ENCODE measurements around the gene TFEC.
"Not testable (repeated sequence)": the region's sequence is repeated elsewhere in the genome, so short reads cannot be mapped to it uniquely, and the experiment has no call there.

Gene TFEC

DNA sequence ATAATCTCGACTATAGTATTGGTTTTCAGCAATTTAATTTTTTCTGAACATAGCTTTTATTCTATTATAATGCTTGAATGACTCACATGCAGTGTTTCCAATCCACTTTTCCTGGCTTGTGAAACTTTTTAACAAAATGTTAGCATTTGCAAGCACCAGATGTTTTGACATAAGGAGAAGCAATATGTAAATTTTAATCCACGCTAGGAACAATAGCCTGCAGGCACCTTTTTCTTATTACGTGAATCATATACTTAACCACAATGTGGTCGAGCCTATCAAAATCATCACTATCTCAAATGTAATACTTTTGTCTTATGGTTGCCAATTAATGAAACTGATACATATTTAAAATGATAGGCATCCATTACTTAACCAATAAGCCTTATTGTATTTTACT lies 97.1 kb downstream of the TFEC start:
- Histone ChIP-seq H3K27me3 (ENCODE audit: insufficient read depth, insufficient read length) (no peaks in the 10 kb centered on the region), H3K9ac (ENCODE audit: insufficient read length, low read depth) (no peak overlapping the region), H3K9me3 (ENCODE audit: insufficient read depth, low read length) (no peaks in the 10 kb centered on the region), H3K4me1 (ENCODE audit: insufficient read depth, insufficient read length) (no peaks in the 10 kb centered on the region), H3K4me3 (ENCODE audit: insufficient read length, low read depth) (no peak overlapping the region), H3K36me3 (ENCODE audit: insufficient read depth, insufficient read length, low read length) (no peaks in the 10 kb centered on the region)
- no peak for DNase-seq (ENCODE audit: low read depth, low spot score)
- TF ChIP-seq ZNF274 (IDR thresholded peaks at IDR 0.05; ENCODE audit: low read depth, low read length): no peak
- TF ChIP-seq SUZ12 (IDR thresholded peaks at IDR 0.05; ENCODE audit: extremely low read depth, insufficient read depth, insufficient read length): no peak
- no peak for TF ChIP-seq YY1 (IDR thresholded peaks at IDR 0.05; ENCODE audit: insufficient read depth, insufficient read length)

DNA sequence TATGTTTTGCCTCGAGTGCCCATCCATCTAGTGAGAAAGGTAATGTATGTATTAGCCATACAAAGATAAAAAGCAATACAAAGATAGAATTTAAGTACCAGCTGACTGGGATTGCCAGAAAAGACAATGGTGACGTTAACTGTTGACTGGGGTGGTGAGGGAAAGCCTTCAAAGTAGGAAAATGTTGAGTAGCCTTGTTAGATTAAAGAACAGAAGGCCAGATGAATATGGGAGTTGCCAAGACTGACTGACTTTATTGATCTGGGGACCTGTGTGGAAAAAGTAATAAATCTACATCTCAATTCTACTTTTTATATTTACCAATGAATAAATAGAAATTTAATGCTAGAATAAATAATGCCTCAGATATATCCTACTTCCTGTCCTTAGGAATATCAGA lies 97.7 kb downstream of the TFEC start:
- H3K9ac ChIP-seq (ENCODE audit: insufficient read length, low read depth): no peak overlapping the region
- no peak for TF ChIP-seq YY1 (IDR thresholded peaks at IDR 0.05; ENCODE audit: insufficient read depth, insufficient read length)
- TF ChIP-seq ZNF274 (IDR thresholded peaks at IDR 0.05; ENCODE audit: low read depth, low read length): no peak
- TF ChIP-seq SUZ12 (IDR thresholded peaks at IDR 0.05; ENCODE audit: extremely low read depth, insufficient read depth, insufficient read length): no peak
- H3K4me3 ChIP-seq (ENCODE audit: insufficient read length, low read depth): no peak overlapping the region
- H3K4me1 ChIP-seq (ENCODE audit: insufficient read depth, insufficient read length): no peaks in the 10 kb centered on the region
- H3K36me3 ChIP-seq (ENCODE audit: insufficient read depth, insufficient read length, low read length): no peaks in the 10 kb centered on the region
- DNase-seq (ENCODE audit: low read depth, low spot score): no peak
- no peaks in the 10 kb centered on the region for H3K27me3 ChIP-seq (ENCODE audit: insufficient read depth, insufficient read length)
- H3K9me3 ChIP-seq (ENCODE audit: insufficient read depth, low read length): no peaks in the 10 kb centered on the region

GRCh38 chr7:115930184-115930583 lies 100.4 kb downstream of the TFEC start:
- not testable (repeated sequence) for H3K9ac ChIP-seq (ENCODE audit: insufficient read length, low read depth); H3K4me1 ChIP-seq (ENCODE audit: insufficient read depth, insufficient read length); H3K9me3 ChIP-seq (ENCODE audit: insufficient read depth, low read length)

GRCh38 chr7:115929736-115930135 lies 100.8 kb downstream of the TFEC start:
- not testable (repeated sequence) for DNase-seq (ENCODE audit: low read depth, low spot score); H3K4me3 ChIP-seq (ENCODE audit: insufficient read length, low read depth); H3K27me3 ChIP-seq (ENCODE audit: insufficient read depth, insufficient read length); H3K9me3 ChIP-seq (ENCODE audit: insufficient read depth, low read length); H3K36me3 ChIP-seq (ENCODE audit: insufficient read depth, insufficient read length, low read length); H3K9ac ChIP-seq (ENCODE audit: insufficient read length, low read depth); H3K4me1 ChIP-seq (ENCODE audit: insufficient read depth, insufficient read length)

More at GRCh38 chr7:115930184-115930583, 100.4 kb downstream of the TFEC start:
- not testable (repeated sequence) for H3K36me3 ChIP-seq (ENCODE audit: insufficient read depth, insufficient read length, low read length); DNase-seq (ENCODE audit: low read depth, low spot score); H3K27me3 ChIP-seq (ENCODE audit: insufficient read depth, insufficient read length); H3K4me3 ChIP-seq (ENCODE audit: insufficient read length, low read depth)

DNA sequence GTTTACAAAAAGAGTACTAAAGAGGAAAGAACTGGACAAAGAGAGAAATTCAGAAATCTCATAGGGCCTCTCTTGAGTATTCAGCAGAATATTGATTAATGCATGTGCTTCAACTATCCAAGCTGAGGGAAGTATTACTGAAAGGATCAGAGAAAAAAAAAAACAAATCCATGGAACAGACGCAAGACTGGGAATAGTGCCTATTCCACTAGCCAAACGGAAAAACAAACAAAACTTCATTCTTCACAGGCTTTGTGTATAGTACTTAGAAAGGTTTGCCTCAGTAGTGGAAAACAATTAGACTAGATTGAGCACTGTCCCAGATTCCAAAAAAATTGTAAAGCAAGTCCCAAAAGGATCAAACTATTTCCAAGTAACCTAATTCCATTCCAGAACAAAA lies 106.2 kb downstream of the TFEC start:
- Histone ChIP-seq H3K27me3 (ENCODE audit: insufficient read depth, insufficient read length) (no peaks in the 10 kb centered on the region), H3K9me3 (ENCODE audit: insufficient read depth, low read length) (no peaks in the 10 kb centered on the region), H3K4me3 (ENCODE audit: insufficient read length, low read depth) (no peak overlapping the region), H3K4me1 (ENCODE audit: insufficient read depth, insufficient read length) (no peaks in the 10 kb centered on the region), H3K9ac (ENCODE audit: insufficient read length, low read depth) (no peak overlapping the region), H3K36me3 (ENCODE audit: insufficient read depth, insufficient read length, low read length) (no peaks in the 10 kb centered on the region)
- no peak for DNase-seq (ENCODE audit: low read depth, low spot score)
- TF ChIP-seq ZNF274 (IDR thresholded peaks at IDR 0.05; ENCODE audit: low read depth, low read length): no peak
- TF ChIP-seq SUZ12 (IDR thresholded peaks at IDR 0.05; ENCODE audit: extremely low read depth, insufficient read depth, insufficient read length): no peak
- TF ChIP-seq YY1 (IDR thresholded peaks at IDR 0.05; ENCODE audit: insufficient read depth, insufficient read length): no peak

DNA sequence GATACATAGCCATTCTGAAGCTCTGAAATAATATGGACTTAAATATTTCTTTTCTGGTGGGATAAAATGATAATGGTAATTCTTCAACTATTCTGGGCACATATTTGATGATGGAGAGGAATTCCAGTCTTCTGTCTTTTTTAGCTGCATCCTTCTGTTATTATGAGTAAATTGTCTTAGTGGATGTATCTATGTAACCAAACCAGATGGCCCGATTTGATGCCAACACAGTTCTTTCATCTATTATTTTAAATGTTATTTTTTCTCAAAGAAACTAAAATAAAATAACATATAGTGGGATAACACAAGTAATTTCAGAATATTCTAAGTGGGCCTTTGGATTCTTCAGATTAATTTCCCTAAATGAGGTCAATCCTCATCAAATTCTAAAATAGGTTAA lies 110.2 kb downstream of the TFEC start:
- H3K27me3 ChIP-seq (ENCODE audit: insufficient read depth, insufficient read length): no peaks in the 10 kb centered on the region
- H3K9me3 ChIP-seq (ENCODE audit: insufficient read depth, low read length): no peaks in the 10 kb centered on the region
- DNase-seq (ENCODE audit: low read depth, low spot score): no peak
- TF ChIP-seq YY1 (IDR thresholded peaks at IDR 0.05; ENCODE audit: insufficient read depth, insufficient read length) (no peak), ZNF274 (IDR thresholded peaks at IDR 0.05; ENCODE audit: low read depth, low read length) (no peak), SUZ12 (IDR thresholded peaks at IDR 0.05; ENCODE audit: extremely low read depth, insufficient read depth, insufficient read length) (no peak)
- H3K4me1 ChIP-seq (ENCODE audit: insufficient read depth, insufficient read length): no peaks in the 10 kb centered on the region
- H3K36me3 ChIP-seq (ENCODE audit: insufficient read depth, insufficient read length, low read length): no peaks in the 10 kb centered on the region
- H3K9ac ChIP-seq (ENCODE audit: insufficient read length, low read depth): no peak overlapping the region
- H3K4me3 ChIP-seq (ENCODE audit: insufficient read length, low read depth): no peak overlapping the region

GRCh38 chr7:115914951-115915350 lies 115.6 kb downstream of the TFEC start:
- Histone ChIP-seq H3K4me3 (ENCODE audit: insufficient read length, low read depth) (no peak overlapping the region), H3K27me3 (ENCODE audit: insufficient read depth, insufficient read length) (no peaks in the 10 kb centered on the region), H3K9me3 (ENCODE audit: insufficient read depth, low read length) (no peaks in the 10 kb centered on the region), H3K9ac (ENCODE audit: insufficient read length, low read depth) (no peak overlapping the region), H3K36me3 (ENCODE audit: insufficient read depth, insufficient read length, low read length) (no peaks in the 10 kb centered on the region), H3K4me1 (ENCODE audit: insufficient read depth, insufficient read length) (no peaks in the 10 kb centered on the region)
- DNase-seq (ENCODE audit: low read depth, low spot score): no peak
- TF ChIP-seq YY1 (IDR thresholded peaks at IDR 0.05; ENCODE audit: insufficient read depth, insufficient read length) (no peak), SUZ12 (IDR thresholded peaks at IDR 0.05; ENCODE audit: extremely low read depth, insufficient read depth, insufficient read length) (no peak), ZNF274 (IDR thresholded peaks at IDR 0.05; ENCODE audit: low read depth, low read length) (no peak)

DNA sequence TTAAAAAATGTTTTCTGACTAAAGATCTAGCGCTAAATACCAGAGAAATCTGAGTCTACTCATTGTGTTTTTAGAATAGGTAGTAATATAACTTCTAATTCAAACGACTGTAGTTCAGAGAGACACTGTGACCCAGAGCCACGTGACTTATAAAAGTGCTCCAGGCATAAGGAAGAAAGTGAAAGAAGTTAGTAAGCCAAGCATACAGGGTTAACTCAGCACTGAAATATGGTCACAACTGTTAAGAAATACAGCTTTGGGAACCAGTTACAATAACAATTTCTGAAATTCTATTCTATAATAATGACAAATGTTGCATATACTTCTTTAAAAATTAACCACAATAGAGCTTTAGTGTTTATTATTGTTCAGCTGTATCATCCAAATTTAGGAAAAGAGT lies 119.1 kb downstream of the TFEC start:
- no peak for TF ChIP-seq YY1 (IDR thresholded peaks at IDR 0.05; ENCODE audit: insufficient read depth, insufficient read length)
- no peak for TF ChIP-seq ZNF274 (IDR thresholded peaks at IDR 0.05; ENCODE audit: low read depth, low read length)
- TF ChIP-seq SUZ12 (IDR thresholded peaks at IDR 0.05; ENCODE audit: extremely low read depth, insufficient read depth, insufficient read length): no peak

More for the DNA sequence above, 119.1 kb downstream of the TFEC start:
- Histone ChIP-seq H3K9ac (ENCODE audit: insufficient read length, low read depth) (no peak overlapping the region), H3K9me3 (ENCODE audit: insufficient read depth, low read length) (no peaks in the 10 kb centered on the region), H3K4me3 (ENCODE audit: insufficient read length, low read depth) (no peak overlapping the region), H3K36me3 (ENCODE audit: insufficient read depth, insufficient read length, low read length) (no peaks in the 10 kb centered on the region), H3K27me3 (ENCODE audit: insufficient read depth, insufficient read length) (no peaks in the 10 kb centered on the region), H3K4me1 (ENCODE audit: insufficient read depth, insufficient read length) (no peaks in the 10 kb centered on the region)
- no peak for DNase-seq (ENCODE audit: low read depth, low spot score)
